Activated CD4-positive, alpha-beta T cell treated with anti-CD3 and anti-CD28 coated beads, Interleukin-2, amount 50 U/mL, for 1 hour (primary cell): ENCODE measurements around the gene ATP1A4.
"Not testable (repeated sequence)": the region's sequence is repeated elsewhere in the genome, so short reads cannot be mapped to it uniquely, and the experiment has no call there.

Experiments
- DNase-seq: peaks from one replicate; pipeline ENCODE4 v3.0.0-alpha.2; 2020

ATP1A4 gene

DNA sequence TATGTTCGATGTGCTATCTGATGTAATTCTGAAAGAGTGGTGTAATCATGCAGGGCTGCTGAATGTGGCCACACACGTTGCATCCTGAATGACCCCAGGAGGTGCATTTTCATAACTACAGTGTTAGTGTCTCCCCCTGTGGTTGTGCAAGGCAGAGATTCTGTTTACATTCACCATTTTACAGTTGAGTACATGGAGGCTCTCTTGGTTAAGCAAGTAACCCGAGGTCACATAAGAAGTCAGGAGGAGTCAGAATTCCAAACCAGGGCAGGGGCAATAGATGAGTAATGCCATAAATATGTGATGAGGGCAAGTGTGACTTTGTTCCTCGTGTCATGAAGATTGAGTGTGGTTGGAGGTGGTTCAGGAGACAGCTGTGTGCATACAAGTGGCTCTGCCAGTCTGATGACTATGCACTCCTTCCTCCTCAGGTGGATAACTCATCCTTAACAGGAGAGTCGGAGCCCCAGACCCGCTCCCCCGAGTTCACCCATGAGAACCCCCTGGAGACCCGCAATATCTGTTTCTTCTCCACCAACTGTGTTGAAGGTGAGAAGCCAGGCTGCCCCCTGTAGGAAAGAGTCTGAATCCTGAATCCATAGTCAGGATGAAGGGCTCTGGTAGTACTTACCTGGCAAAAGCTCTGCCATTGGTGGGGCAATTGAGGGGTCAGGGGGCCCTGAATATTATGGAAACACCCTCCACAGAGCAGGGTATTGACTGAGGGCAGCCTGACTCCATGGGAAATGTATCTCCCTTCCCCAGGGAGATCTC is 26.5 kb upstream of the ATP1A4 start:
- no peak for DNase-seq

DNA sequence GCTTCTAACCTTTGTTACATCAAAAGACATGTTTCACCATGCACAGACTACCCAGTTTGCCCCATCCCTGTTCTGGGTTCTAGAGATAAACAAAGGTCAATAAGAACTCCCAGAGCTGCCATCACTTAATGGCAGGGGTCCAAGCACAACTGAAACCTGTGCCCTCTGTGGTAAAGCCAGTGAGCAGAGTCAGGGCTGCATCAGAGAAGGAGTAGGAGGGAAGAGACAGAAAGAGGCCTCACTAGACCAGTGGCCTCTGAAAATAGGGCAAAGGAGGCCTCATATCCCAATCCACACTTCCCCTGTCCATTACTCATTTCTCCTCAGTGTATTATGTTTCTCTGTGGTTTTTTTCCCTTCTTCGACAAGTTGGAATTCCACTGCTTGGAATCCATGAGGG is 25.7 kb upstream of the ATP1A4 start:
- DNase-seq: no peak

DNA sequence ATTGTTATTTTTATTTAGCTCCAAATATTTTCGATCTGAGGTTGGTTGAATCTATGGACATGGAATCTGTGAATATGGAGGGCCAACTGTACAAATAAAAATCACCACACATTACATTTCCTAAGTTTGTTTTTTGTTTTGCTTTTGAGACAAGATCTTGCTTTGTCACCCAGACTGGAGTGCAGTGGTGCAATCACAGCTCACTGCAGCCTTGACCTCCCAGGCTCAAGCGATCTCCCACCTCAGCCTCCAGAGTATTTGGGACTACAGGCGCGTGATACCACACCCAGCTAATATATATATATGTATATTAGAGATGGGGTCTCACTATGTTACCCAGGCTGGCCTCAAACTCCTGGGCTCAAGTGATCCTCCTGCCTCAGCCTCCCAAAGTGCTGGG is 25.1 kb upstream of the ATP1A4 start:
- not testable (repeated sequence) for DNase-seq

DNA sequence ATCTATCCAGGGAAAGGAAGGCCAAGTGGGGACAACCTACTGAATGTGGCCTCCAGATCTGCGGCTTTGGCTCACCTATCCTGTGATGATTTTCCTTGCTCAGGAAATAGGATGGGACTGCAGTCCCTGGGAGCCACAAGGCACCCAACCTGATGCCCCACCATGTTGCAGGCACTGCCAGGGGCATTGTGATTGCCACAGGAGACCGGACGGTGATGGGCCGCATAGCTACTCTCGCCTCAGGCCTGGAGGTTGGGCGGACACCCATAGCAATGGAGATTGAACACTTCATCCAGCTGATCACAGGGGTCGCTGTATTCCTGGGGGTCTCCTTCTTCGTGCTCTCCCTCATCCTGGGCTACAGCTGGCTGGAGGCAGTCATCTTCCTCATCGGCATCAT is 24.0 kb upstream of the ATP1A4 start:
- DNase-seq: no peak

DNA sequence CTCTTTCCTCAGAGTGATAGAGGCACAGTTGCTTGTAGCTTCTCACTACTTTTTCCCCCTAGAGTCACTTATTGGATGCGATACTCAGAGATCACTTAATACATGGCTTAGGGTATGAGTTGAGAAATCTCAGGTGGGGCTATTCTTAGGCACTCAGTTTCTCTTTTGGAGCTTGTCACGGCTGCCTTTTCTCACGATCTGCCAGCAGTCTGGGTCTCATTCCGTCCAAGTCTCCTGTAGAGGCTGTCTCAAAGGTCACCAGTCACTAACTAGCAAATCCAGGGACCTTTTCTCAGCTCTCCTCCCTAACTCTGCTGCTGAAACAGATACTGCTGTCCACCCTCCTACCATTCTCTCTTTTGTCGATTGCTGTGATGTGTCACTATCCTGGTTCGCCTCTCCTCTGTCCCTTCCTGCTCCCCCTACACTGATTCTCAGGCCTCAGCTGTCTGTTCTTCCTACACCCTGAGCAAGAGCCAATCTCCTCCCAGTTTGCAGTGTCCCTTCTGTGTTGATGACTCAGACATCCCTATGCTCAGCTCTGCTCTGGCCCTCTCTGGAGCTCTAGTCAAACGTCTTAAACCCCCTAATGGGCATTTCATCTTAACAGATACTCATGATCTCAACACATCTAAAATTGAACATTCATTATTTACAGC is 23.4 kb upstream of the ATP1A4 start:
- no peak for DNase-seq

DNA sequence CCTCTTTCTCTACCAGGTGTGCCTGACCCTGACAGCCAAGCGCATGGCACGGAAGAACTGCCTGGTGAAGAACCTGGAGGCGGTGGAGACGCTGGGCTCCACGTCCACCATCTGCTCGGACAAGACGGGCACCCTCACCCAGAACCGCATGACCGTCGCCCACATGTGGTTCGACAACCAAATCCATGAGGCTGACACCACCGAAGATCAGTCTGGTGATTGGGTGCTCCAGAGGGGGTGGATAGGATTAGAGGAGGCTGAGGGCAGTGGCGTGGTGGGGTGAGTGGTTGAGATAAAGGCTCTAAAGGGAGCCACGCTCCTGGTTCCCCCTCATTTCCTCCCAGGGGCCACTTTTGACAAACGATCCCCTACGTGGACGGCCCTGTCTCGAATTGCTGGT is 22.8 kb upstream of the ATP1A4 start:
- no peak for DNase-seq

DNA sequence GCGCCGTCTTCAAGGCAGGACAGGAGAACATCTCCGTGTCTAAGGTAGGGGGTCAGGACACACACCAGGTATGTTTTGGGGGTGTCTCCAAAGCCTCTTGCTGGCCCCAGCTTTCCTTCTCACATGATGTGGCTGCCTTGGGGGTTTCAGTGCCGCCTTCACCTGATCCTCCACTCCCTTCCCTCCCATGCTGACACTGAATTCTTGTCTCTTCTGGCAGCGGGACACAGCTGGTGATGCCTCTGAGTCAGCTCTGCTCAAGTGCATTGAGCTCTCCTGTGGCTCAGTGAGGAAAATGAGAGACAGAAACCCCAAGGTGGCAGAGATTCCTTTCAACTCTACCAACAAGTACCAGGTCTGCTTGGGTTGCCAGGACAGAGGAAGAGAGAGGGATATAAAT is 22.4 kb upstream of the ATP1A4 start:
- DNase-seq: no peak

DNA sequence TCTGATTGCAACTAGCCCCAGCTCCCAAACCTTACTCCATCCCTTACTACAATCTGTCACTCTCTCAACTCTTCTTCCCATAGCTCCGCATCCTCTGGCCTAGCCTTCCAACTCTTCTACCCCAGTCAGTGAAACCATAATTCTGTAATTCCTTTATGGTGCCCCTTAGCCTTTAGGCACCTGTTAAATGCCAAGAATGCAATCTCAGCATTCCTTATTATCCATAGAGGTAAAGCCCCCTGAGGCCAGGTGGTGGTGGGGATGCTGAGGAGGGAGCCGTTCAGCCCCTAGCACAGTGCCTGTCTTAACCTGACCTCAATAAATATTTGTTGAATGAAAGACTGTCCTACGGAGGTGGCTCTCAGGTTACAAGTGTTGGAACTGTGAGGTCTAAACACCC is 21.8 kb upstream of the ATP1A4 start:
- DNase-seq: no peak

DNA sequence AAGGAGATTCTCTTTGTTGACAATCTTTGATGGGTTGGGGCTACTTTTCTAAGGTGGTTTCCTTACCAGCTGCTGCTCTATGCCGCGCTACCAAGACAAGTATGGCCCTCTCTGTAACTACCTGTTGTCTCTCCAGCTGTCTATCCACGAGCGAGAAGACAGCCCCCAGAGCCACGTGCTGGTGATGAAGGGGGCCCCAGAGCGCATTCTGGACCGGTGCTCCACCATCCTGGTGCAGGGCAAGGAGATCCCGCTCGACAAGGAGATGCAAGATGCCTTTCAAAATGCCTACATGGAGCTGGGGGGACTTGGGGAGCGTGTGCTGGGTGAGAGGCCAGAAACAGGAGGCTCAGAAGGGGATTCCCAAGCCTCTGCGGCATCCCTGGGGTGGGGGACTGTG is 21.4 kb upstream of the ATP1A4 start:
- no peak for DNase-seq

DNA sequence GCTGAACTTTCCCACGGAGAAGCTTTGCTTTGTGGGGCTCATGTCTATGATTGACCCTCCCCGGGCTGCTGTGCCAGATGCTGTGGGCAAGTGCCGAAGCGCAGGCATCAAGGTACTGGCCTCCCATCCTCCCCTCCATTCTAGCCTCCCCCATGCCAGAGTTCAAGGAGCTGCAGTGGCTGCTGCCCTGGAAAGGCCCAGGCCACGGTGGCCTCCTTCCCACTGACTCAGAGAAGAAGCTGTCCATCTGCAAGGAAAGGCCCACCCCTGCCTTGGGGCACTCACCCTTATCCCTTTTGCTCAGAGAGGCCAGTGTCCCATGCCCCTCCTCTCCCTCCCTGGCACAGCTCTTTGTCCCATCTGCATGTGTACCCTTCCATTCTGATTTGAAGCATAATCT is 20.9 kb upstream of the ATP1A4 start:
- no peak for DNase-seq

DNA sequence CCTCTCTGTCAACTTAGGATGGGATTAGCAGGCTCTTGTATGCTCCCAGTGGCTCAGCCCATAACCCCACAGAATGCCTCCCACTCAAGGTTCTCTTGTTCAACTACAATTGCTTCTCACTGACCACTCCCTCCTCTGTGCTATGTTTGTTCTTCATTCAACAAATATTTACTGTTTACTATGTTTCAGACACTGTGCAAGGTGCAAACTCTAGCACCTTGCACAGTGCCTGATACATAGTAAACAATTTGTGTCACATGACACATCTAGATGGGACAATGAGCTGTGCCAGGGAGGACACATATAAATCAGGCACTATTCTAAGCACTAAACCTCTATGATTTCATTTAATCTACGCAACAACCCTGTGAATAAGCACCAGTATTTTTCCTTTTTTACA is 20.5 kb upstream of the ATP1A4 start:
- no peak for DNase-seq

DNA sequence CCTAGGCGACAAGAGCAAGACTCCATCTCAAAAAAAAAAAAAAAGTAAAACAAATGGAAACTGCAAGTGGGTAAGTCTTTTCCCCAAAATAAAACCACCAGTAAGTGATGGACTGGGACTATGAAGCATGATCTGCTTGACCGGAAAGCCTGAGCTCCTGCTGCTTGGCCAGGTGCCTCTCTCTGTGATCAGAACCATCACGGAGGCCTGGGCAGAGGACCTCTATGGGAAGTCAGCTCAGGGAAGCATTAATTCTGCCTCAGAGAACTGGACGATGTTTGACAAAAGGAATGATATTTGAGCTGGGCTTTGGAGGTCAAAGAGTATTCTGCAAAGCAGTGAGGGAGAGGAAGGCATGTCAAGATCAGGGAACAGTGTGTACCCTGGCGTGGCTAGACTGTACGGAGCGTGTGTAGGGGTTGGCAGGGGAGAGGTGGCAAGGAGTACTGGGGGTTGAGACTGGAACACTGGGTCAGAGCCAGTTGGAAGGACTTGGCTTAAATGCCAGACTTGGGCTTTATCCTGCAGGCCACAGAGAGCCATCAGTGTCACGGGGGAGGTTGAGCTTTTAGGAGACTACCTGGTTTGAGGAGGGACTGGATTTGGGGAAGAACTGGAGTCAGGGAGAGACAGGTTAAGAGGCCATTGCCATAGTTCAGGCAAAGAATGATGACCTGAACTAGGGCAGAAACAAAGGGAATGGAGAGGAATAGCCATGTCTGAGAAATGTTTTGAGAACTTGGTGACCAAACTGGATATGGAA is 19.4 kb upstream of the ATP1A4 start:
- no peak for DNase-seq

DNA sequence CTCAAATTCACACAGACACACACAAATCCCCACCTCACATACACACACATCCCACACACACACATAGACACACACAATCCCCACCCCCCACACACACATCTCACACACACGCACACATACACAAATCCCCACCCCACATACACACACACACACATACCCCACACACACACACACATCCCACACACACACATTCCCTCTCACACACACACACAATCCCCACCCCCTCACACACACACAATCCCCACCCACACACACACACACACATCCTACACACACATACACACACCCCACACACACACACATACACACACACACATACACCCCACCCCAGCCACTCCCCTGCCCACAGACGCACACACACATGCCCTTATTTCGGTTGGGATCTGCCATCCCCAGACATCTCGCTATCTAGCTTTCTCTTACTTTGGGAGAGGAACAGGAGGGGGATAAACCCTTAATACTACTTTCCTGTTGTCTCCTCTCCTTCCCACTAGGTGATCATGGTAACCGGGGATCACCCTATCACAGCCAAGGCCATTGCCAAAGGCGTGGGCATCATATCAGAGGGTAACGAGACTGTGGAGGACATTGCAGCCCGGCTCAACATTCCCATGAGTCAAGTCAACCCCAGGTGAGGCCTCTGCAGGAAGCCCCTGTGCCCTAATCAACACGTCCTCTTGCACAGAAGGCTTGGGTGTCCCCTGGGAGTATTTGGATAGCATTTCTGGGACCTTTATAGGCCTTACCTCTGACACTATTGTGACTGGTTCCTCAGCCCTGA is 17.2 kb upstream of the ATP1A4 start:
- no peak for DNase-seq

DNA sequence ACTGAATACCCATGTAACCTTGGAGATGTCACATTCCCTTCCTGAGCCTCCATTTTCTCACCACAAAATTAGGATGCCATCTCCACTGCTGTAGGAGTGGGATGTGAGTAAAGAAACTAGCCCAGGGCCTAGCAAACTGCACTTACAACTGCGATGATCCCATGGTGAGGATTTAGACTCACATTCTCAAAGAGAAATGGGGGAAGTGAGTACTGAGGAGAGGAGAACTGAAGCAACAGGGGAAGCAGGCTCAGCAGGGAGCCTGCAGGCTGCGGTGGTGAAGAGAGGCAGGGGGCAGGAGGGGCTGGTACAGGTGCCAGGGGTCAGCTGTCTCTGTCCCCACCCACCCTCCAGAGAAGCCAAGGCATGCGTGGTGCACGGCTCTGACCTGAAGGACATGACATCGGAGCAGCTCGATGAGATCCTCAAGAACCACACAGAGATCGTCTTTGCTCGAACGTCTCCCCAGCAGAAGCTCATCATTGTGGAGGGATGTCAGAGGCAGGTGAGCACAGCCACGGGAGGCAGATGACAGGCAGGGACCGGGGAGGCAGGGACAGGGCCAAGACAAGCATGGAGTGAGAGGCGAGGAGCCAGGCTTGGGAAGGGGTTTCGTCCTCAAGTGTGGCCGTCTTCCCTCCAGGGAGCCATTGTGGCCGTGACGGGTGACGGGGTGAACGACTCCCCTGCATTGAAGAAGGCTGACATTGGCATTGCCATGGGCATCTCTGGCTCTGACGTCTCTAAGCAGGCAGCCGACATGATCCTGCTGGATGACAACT is 16.4 kb upstream of the ATP1A4 start:
- DNase-seq: no peak

DNA sequence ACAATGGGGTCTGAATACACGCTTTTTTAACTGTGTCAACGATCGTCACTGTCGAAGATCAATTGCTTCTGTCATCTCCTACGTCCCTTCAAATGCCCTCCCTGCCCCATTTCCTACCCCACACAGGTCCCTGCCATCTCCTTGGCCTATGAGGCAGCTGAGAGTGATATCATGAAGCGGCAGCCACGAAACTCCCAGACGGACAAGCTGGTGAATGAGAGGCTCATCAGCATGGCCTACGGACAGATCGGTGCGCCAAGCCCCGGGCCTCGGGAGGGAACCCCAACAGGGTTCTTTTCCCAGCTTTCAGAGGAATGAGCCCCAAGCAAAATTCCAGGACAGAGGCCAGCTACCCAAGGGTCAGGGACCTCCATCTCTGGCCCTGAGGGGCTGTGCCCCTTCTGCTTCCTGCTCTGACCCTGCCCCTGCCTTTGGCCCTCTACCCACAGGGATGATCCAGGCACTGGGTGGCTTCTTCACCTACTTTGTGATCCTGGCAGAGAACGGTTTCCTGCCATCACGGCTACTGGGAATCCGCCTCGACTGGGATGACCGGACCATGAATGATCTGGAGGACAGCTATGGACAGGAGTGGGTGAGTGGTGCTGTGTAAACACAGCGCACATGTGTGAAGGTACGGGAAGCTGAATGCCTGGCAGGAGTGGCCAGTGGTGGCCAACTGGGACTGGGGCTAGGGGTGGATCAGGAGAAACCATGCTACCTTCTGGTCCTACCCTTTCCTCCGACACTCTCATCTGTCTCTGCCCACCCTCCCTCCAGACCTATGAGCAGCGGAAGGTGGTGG is 15.1 kb upstream of the ATP1A4 start:
- DNase-seq: no peak

DNA sequence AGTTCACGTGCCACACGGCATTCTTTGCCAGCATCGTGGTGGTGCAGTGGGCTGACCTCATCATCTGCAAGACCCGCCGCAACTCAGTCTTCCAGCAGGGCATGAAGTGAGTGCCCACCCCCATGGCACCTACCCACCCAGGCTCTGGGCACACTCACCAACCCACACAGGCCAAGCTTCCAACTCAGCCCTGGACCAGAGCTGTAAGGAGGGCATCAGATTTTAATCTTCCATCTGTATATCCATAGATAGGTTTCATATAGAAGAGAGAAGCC is 14.5 kb upstream of the ATP1A4 start:
- DNase-seq: no peak

DNA sequence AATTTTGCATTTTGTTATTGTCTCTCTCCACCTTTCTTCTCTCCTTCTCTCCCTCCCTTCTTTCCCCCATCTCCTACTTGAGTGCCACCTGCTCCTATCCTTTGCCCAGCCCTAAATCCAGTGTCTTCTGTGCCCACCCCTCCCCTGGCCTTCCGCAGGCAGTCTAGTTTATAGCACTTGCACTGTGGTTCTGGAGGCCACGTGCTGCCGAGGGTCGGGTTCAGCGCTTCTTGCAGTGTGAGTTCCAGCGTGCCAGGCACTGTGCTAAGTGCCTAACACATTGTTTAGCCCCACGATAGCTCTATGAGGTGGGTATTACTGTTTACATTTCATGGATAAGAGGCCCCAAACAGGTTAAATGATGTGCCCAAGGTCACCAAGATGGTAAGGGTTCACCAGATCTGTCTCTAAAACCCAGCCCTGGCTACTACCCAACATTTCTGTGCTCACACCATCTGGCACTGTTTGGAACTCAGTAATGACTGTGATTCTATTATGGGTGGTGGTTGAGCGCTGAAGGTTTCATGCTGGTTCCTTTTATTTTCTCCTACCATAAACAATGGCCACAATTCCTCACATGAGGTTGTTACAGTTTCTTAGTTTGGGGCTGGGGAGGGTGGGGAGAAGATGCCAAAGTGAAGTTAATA is 14.1 kb upstream of the ATP1A4 start:
- DNase-seq: no peak

DNA sequence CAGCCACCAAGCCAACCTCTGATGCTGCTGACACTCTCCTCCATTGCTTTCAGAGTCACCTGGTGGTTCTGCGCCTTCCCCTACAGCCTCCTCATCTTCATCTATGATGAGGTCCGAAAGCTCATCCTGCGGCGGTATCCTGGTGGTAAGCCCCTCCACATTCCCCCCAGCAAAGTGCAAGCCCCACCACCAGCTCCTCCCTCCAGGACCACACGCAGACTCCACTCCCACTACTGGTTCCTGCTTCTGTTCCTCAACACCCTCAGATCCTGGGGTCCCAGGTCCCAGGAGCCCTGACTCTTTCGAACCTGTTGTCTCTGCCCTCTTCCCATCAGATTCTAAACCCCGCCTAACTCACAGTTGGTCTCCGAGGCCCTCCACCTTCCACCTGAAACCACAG is 11.6 kb upstream of the ATP1A4 start:
- DNase-seq: no peak

DNA sequence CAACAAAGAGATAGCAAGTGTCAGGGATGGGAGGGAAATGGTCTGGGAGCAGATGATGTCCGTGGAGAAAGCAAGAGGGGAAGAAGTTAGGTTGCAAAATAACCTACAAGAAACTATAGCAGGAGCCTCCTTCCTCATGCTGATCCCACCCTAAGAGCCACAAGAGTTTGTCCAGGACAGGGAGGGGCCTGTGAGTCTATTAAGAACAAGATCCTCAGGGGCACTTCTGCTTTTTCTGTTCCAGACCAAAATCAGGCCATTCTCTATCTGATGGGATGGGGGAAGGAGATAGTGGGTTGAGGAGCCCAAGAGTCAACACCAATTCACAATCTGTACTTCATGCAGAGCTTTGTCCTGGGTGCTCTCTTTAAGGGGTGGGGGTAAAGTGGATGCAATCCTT is 7.7 kb upstream of the ATP1A4 start:
- no peak for DNase-seq

DNA sequence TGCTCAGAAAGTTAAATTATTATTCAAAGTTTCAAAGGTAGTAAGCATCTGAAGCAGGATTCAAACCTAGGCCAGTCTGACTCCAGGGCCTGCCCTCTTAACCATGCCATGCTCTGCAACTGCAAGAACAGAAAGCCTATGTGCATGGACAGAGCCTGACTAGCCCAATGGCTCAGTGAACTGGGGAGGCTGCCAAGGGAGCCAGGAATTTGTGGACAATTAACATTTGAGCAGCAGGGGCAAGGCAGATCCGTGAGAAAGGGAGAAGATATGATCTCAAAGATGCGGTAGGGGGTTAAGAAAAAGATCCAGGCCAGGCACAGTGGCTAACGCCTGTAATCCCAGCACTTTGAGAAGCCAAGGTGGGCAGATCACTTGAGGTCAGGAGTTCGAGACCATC is 6.5 kb upstream of the ATP1A4 start:
- DNase-seq: no peak

DNA sequence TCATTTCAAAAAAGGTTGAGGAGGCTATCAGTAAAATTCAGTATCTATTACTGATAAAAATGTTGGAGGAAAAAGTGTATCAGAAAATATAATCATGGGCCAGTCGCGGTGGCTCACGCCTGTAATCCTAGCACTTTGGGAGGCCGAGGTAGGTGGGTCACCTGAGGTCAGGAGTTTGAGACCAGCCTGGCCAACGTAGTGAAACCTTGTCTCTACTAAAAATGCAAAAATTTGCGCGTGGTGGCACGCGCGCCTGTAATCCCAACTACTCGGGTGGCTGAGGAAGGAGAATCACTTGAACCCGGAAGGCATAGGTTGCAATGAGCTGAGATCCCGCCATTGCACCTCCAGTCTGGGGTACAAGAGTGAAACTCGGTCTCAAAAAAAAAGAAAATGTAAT is 5.3 kb upstream of the ATP1A4 start:
- no peak for DNase-seq
